GM19043 (cell line): ENCODE results near the gene MYRIP.
"Not testable (repeated sequence)": the region's sequence is repeated elsewhere in the genome, so short reads cannot be mapped to it uniquely, and the experiment has no call there.

Experiments used
- ATAC-seq: cut with Tn5 transposase; IDR thresholded peaks from one replicate; pipeline ENCODE4 v1.9.1; 2021; ENCODE audit warnings: low read depth; ENCODE audit not compliant: unreplicated experiment

Gene MYRIP

DNA sequence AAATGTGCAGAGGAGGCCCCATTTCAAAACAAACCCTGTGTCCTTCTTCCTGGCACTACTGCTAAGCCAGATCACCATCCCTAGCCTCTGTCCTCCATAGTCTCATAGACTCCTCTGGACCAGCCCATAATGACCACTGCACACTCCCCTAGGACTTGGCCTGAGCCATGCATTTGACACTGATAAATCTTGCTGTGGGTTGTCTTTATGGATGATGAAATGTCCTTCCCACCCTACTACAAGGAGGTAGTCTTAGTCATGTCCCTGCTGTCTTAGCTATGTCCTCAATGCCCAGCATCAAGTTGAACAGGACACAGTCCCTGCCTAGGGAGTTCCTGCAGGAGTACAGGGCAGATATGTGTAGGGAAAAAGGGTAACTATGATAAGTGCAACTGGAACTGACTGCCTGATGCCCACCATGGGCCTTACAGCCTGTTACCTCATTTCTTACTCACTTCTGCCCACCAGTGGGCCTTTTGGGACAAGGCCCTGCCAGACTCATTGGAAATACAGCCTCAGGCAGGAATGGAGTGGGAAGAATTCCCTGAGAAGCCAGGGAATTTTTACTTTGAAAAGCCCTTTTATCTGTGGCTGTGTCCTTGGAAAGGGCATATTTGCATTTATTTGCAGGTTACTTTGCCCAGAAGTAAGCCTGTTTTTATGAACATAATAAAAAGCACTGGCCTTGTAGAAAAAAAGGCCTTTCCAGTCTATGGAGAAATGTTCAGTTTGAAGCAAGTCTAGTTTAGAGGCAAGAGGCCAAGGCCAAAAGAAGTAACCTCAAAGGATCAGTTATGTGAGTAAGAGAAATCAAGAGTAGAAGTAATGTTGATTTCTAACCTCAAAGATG, 300.5 kb downstream of the MYRIP start:
- ATAC-seq: no peak

DNA sequence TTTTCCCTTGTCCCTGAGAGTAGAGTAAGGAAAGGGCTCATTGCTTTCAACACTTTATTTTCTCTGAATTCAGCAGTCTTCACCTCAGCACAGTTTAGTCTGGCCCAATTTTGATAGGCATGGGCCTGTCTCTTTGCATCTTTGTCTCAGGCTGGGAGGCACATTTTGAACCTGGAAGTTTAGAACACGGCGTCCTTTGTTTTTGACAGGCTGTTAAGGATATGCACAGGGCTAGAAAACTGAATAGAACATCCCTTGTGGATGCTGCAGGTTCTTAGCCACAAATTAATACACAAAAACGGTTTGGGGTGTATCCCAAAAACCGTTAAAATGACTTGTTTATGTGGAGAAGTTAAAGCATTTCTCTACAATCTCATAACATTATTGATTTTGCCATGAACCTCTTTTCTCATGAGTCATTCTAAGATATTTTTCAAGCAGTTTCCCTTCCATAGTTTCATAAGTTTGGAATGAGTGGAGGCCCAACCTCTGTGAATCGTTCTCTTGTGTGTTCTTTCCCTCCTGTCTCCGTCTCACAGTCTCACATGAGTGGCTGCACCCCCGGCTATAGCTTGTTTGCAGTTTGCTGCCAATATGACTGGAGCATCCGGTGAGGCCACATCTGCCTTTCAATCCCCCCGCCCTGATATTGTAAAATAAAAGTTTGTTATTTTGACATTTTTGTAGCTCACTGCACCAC, 307.2 kb downstream of the MYRIP start:
- no peak for ATAC-seq

DNA sequence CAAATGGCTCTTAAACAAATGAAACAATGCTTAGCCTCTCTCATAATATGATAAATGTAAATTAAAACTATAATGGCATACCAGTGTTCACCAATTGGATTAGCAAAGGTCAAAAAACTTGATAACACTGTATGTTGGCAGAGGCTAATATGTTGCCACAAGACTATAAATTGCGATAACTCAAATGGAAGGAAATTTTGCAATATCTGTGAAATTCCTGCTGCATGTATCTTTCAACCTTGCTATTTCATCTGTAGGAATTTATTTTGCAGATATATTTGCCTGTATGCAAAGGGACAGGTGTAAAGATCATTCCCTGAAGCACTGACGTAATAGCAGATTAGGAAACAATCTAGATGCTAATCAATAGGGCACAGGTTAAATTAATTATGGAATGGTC, 308.7 kb downstream of the MYRIP start:
- ATAC-seq: no peak

DNA sequence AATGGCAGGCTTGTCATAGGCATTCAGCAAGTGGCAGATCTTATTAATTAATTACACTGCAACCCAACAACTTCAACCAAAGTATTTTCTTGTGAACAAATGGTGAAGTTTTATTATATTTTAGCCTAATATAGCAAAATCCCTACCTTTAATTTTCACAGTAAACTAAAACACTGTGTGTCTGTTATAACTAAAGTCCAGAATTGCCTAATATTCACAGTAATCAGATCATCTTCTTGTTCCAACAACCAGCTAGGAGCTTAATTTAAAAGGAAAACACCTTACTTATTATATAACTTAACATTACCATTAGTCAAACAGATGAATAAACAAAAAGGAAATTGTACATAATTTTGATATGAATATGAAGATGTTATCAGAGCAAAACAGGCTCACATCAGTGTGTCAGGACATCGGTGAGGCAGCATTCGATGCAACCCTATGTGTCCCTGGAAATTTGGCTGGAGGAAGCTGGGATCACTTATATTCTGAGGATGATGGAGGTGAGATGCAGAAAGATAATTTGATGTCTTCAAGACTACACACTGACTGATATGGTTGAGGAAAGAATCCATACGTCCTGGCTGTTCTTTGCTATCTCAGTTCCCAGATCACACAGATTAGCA, 310.8 kb downstream of the MYRIP start:
- no peak for ATAC-seq

DNA sequence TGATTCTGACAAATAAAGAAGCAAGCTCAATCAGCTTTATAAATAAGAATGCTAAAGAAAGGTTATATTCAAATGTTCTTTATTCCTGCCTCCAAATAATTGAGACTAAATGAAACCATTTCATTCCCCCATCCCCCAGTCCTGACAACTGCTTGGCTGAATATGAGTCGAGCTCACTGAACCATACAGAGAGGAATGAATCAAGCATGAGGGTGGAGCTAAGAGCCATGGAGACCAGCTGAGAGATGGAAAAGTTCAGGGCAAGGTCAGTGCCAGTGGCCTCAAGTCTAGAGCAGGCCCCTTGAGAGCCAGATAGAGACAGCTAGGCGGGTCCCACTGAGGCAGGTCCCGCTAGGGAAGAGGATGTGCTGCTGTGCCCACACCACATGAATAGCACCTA, 311.4 kb downstream of the MYRIP start:
- no peak for ATAC-seq

DNA sequence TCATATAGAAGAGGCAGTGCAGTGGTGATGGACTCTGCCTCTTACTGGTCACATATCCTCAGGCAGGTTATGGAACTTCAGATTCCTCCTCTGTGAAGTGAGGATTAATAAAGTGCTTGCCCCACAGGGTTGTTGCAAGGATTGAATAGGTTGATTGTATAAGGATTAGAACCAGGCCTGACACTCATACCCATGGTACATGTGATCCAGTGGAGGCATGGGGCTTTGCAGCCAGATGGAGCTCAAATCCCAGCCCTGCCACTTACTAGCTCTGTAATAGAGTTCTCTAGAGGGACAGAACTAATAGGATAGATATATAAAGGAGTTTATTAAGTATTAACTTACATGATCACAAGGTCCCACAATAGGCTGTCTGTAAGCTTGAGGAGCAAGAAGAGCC, 315.5 kb downstream of the MYRIP start:
- ATAC-seq: no peak

DNA sequence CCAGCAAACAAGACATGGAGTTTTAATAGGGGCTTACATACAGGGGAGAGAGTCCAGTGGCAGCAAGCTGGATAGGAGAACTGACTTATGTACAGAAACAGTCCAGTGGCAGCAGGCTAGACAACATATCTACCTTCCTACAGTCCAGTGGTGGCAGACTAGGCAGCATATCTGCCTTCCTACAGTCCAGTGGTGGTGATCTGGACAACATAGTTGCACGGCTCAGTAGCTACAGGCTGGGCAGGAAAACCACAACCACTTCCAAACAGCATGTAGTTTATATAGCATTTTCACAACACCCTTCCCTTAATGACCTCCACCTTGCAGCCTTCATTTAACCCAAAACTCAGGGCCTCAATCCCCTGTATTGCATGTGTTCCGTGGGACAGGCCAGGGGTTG, 318.8 kb downstream of the MYRIP start:
- ATAC-seq: no peak

DNA sequence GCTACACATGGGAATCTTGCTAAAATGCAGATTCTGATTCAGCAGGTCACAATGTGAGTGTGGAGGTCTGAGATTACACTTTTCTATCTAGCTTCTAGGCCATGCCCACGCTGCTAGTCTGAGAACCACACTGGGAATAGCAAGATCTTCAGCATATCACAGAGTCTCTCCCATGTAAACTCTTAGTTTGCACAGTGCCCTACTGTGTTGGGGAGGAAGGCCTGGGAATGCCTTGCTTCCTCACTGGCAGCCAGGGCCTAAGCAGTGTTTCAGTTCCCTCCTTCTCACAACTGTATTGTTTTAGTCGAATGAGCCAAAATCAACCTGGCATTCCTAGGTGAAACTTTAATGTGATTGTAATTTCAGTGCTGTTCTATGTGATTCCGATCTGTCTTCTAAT, 320.1 kb downstream of the MYRIP start:
- no peak for ATAC-seq

DNA sequence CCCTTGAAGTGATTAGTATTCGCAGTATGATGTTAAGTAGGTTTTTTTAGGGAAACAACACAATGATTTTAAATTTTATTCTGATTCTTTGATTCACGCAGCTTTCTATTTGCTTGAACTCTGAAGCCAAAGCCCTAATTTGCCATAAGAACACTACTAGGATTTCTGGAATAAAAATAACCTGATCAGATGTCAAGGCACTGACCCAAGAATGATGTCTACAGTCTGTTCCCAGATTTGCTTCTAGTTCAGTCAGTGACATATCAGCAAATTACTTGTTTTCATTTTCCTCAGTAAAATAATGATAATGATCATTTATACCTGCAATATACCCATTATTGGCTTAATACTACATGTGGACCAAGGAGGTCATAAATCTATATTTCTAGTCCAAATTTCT, 320.6 kb downstream of the MYRIP start:
- ATAC-seq: no peak

DNA sequence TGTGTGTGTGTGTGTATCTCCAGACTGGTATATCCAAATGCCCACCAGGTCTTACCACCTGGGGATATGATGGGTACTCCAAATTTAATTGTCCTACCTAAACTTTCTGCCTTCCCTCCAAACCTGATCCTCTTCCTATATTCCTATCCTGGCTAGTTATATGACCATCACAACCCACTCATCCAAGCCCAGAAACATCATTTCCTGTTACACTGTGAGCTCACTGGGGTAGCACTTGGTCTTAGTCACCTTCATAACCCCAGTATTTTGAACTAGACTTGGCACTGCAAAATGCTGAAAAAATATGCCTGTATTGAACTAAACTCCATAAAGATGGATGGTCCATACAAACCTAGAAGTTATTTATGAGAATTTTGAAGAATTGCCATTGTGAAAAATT, 321.3 kb downstream of the MYRIP start:
- ATAC-seq: no peak

DNA sequence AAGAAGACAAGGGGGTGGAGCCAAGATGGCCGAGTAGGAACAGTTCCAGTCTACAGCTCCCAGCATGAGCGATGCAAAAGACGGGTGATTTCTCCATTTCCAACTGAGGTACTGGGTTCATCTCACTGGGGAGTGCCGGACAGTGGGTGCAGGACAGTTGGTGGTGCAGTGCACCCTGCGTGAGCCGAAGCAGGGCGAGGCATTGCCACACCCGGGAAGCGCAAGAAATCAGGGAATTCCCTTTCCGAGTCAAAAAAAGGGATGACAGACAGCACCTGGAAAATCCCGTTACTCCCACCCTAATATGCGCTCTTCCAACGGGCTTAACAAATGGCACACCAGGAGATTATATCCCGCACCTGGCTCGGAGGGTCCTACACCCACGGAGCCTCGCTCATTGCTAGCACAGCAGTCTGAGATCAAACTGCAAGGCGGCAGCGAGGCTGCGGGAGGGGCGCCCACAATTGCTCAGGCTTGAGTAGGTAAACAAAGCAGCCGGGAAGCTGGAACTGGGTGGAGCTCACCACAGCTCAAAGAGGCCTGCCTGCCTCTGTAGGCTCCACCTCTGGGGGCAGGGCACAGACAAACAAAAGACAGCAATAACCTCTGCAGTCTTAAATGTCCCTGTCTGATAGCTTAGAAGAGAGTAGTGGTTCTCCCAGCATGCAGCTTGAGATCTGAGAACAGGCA, 324.6 kb downstream of the MYRIP start:
- ATAC-seq: not testable (repeated sequence)

DNA sequence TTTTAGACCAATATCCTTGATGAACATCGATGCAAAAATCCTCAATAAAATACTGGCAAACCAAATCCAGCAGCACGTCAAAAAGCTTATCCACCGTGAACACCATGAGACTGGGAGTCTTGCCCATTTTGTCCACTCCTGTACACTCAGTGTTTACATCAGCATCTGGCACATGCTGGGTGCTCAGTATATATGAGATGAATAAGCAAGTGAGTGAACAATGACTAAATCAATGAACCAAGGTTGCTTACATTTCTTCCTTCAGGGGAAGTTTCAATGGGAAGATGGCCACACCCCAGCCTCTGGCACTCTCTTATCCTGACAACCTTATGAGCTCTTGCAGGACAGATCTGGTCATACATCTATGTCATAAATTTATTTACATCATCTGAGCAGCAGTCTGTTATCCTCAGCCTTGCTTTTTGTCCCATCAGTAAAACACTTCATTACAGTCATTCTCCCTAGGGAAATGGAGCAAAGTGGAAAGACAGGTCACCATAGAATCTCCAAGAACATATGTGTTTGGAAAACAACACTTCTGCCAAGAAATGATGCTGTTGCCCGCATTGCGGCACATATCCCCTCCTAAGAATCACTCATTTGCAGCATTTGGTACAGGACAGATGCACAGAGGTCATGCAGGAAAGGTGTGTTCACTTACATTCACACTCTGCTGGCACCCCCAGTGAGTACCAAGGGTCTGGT, 328.3 kb downstream of the MYRIP start:
- ATAC-seq: no peak

DNA sequence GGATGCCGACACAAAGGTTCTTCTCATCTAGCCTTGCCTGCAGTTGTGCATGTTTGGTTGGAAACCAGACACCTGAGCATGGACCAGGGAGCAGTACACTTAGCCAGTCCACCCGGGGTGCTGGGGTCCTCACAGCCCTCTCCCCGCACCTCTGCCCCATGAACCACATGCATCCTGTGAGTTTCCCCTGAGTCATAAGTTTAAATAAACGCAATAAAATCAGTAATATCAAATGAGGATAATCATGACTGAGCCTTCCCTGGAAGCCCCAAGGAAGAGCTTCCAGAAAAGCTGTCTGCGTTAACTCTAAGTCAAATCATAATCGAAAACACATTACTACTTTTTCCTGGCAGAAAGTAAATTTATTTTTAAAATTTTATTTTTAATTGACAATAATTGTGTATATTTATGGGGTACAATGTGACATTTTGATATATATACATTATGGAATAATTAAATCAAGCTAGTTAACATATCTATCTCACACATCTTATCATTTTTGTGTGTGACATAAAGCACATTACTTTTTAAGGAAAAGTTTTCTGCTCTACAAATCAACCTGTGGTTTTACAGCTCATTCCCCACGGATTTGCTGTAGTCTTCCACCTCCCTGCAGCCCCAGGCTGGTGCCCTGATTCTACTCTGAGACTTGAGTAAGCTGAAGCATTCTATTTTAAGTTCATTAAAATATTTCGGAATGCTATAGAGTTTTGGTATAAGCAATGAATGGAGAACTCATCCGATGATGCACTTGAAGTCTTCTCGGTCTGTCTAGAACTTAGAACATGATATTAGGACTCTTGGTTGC, 334.1 kb downstream of the MYRIP start:
- no peak for ATAC-seq

DNA sequence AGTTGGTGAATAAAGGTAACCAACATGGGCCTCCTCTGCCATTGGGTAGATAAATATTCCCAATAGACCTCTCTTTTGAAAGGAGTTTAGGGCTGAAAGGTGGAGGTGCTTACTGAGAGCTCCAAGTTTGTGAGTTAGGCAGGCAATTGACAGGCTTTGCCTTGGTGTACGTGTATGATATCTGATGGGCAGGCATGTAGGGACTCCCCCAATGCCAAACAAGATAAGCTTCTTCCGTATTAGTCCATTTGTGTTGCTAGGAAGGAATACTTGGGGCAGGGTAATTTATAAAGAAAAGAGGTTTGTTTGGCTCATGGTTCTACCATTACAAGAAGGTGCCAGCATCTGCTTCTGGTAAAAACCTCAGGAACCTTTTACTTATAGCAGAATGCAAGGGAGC, 339.4 kb downstream of the MYRIP start:
- no peak for ATAC-seq

DNA sequence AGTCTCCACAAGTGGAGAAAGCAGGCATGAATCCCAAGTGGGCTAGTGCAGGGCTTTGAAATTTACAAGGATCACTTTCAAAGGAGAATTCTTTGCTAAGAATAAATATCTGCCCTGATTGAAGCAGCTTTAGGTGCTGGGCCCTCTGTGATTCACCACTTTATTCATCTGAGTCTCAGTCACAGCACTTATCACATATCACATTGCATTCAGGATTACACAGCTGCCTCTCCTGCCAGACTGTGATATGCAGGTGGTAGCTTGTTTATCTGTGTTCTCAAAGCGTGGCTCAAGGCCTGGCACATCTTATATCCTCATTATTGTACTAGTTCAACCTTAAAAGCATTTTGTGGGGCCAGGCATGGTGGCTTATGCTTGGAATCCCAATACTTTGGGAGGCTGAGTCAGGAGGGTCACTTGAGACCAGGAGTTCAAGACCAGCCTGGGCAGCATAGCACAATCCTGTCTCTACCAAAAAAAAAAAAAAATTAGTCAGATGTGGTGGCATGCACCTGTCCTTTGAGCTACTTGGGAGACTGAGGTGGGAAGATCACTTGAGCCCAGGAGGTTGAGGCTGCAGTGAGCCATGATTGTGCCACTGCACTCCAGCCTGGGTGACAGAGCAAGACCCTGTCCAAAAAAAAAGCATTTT, 343.2 kb downstream of the MYRIP start:
- no peak for ATAC-seq

DNA sequence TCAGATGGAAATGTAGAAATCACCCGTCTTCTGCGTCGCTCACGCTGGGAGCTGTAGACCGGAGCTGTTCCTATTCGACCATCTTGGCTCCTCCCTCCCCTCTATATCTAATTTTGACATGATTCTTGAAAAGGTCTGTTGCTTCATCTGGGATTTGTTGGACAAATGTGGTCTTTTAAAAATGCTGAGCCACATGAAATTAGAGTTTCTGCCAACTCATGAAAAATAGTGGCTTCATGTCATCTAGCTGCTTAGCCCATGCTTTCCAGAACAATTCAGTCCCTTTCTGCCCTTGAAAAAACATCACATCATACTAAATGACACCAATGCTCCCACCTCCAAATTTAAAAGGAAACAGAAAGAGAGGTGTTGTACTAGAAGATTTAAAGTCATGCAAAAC, 351.5 kb downstream of the MYRIP start:
- ATAC-seq: no peak

DNA sequence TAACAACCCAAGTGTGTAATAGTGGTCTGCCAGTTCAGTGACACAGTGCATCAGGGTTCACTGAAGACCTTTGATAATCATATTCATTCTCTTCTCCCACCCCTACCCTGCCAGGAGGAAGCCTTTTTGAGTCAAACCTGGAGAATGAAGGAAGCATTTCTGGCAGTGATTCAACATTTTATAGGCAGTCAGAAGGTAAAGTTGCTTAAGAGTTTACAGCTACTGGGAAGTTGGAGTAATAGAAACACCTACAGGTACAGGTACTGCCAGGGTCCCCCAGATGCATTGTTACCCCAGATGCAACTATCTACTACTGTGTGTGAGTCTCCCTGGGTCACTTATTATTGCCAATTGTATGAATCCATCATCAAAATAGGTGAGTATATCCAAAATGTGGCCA, 353.2 kb downstream of the MYRIP start:
- ATAC-seq: no peak

DNA sequence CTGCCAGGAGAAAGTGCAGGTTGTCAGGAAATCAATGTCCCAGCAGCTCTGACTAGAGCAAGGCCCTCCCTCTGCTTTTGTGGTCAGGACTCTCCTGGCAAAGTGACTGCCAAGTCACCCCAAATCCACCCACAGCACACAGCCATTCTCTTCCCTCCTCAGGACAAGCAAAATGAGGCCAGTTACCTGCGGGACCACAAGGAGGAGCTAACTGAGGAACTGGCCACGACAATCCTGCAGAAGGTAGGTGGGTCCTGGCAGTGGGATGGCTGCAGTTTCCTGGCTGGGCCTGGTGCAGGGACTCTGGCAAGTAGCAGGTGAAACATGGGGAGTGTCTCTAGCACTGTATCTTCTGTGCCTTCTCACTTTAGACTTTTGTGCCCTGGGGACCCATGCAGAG, 357.6 kb downstream of the MYRIP start:
- no peak for ATAC-seq

DNA sequence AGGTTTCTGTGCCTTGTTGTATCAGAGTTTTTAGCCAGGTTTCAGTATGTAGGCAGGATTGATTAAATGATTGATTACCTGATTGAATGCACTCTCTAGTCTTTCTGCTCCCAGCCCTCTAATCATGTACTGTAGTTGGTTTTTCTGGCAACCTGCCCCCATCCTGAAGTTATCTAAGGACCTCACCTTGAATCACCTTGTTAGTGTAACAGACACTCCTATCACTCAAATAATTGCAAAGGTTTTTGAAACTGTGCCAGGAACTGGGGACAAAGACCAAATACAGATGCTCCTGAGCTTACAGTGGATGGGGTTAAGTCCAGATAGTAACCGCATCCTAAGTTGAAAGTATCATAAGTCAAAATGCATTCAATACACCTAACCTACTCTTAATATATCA, 358.5 kb downstream of the MYRIP start:
- ATAC-seq: no peak
